ENCODE results near the gene EPB41L2. TPM values are rescaled to one million over a fixed set of nuclear protein-coding genes. Genes with fewer than 3 reads are reported as not detected.
A peak's percentile ranks its signal among the peaks of the same experiment; 100 is the strongest.

Gene EPB41L2
- total and polyA plus RNA-seq, 2 experiments from 2014 or later, result 23.2 to 31.3 TPM

GRCh38 chr6:130997061-130997753 is 65.8 kb downstream of the EPB41L2 start:
- peak overlapping the region; percentile 67 for H3K4me2 ChIP-seq (ENCODE audit: unreplicated experiment)
- in situ Hi-C loops (cut with MboI), result no loop called here
- DNase-seq, result peak; percentile 31
- no peaks in the 10 kb centered on the region for H3K36me3 ChIP-seq (ENCODE audit: low read depth)
- H3K27ac ChIP-seq, result no peak overlapping the region
- no peak for TF ChIP-seq EZH2phosphoT487 (IDR thresholded peaks at IDR 0.05; ENCODE audit: insufficient read depth, low read depth)
- no peak for TF ChIP-seq EZH2 (IDR thresholded peaks at IDR 0.05; ENCODE audit: insufficient read depth, poor library complexity, severe bottlenecking)
- H3K4me1 ChIP-seq (ENCODE audit: insufficient read depth), result peaks cover 18% of the 10 kb centered on the region
- H3K9me3 ChIP-seq (ENCODE audit: low read depth), result no peaks in the 10 kb centered on the region
- H3F3A ChIP-seq (ENCODE audit: insufficient read depth), result peaks cover 9% of the 10 kb centered on the region
- H3K79me2 ChIP-seq (ENCODE audit: insufficient read depth), result peaks cover 72% of the 10 kb centered on the region
- no peak overlapping the region for H3K9ac ChIP-seq
- WGBS, 2 experiments (ENCODE audit: low coverage in 1 of 2, low lambda C conversion rate in 2 of 2, missing lambda C conversion rate in 2 of 2), result 81 to 85% methylated on average over 6 of the region's 6 CpGs
- no peaks in the 10 kb centered on the region for H3K9me2 ChIP-seq (ENCODE audit: insufficient read depth)
- H3K27me3 ChIP-seq (replicated peaks; ENCODE audit: insufficient read depth), result no peaks in the 10 kb centered on the region
- H4K20me1 ChIP-seq (ENCODE audit: insufficient read depth), result no peaks in the 10 kb centered on the region
- no peak overlapping the region for H2AFZ ChIP-seq
- peak overlapping the region; percentile 39; the same call in 1 of the 2 replicates for H3K4me3 ChIP-seq

DNA sequence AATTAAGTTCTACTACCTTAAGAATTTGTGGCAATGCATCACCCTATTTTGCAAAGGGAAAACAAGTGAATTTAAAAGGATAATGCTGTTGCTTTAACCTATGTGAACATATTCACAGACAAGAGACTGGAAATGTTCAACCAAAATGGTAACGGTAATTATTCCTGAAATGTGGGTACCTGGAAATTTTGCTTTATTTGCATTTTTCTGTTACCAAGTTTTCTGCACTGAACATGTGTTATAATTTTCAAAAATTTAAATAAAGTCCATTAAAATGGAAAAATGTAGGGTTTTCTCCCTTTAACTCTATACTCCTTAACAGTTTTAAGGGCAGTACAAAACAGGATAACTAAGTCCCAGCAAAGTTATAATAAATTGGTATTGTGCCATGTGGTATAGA is 66.4 kb downstream of the EPB41L2 start:
- DNase-seq, result no peak
- H3K9me2 ChIP-seq (ENCODE audit: insufficient read depth), result no peaks in the 10 kb centered on the region
- no peak overlapping the region for H3K9ac ChIP-seq
- H3K27me3 ChIP-seq (replicated peaks; ENCODE audit: insufficient read depth), result no peaks in the 10 kb centered on the region
- H3K9me3 ChIP-seq (ENCODE audit: low read depth), result no peaks in the 10 kb centered on the region
- H3K27ac ChIP-seq, result no peak overlapping the region
- H3K4me2 ChIP-seq (ENCODE audit: unreplicated experiment), result peak overlapping the region; percentile 67
- H3K79me2 ChIP-seq (ENCODE audit: insufficient read depth), result peaks cover 72% of the 10 kb centered on the region
- no peaks in the 10 kb centered on the region for H4K20me1 ChIP-seq (ENCODE audit: insufficient read depth)
- H3F3A ChIP-seq (ENCODE audit: insufficient read depth), result peaks cover 9% of the 10 kb centered on the region
- 98 to 100% methylated on average over 1 of the region's 1 CpG for WGBS, 2 experiments (ENCODE audit: low coverage in 1 of 2, low lambda C conversion rate in 2 of 2, missing lambda C conversion rate in 2 of 2)
- H3K4me3 ChIP-seq, result peak overlapping the region; percentile 39; the same call in 1 of the 2 replicates
- no peak for TF ChIP-seq EZH2phosphoT487 (IDR thresholded peaks at IDR 0.05; ENCODE audit: insufficient read depth, low read depth)
- no peak for TF ChIP-seq EZH2 (IDR thresholded peaks at IDR 0.05; ENCODE audit: insufficient read depth, poor library complexity, severe bottlenecking)
- H3K4me1 ChIP-seq (ENCODE audit: insufficient read depth), result peaks cover 18% of the 10 kb centered on the region
- no peaks in the 10 kb centered on the region for H3K36me3 ChIP-seq (ENCODE audit: low read depth)
- H2AFZ ChIP-seq, result no peak overlapping the region
- in situ Hi-C loops (cut with MboI), result no loop called here

DNA sequence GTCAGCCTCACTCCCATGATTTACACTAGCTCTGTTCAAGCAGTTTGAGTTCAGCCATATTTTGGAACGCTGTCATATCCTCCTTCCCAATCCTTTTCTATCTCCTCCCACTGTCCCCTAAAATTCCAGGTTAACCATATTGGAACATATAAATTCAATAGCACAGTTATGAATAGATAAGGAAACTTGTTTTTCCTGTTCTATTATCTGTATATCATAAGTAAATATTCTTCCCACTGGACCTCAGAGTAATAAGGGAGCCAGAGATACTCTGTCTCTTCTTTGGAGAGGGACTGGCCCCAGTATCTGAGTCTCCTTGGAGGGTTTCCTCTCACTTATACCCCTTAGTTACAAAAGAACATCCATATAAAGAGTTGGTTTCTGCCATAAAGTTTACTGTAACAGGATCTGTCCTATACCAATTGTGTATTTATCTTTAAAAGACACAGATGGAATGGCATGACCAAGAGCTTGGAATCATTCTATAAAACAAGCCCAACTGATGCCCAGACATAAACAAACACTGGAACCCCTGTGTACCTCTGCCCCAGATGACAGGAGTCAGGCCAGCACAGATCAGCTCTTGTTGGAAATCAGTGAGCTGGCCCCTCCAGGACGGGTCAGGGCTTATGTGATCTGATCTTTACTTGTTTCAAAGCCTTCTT is 67.1 kb downstream of the EPB41L2 start:
- Histone ChIP-seq H3K9me2 (ENCODE audit: insufficient read depth) (no peaks in the 10 kb centered on the region), H3K27me3 (replicated peaks; ENCODE audit: insufficient read depth) (no peaks in the 10 kb centered on the region), H3K9ac (no peak overlapping the region), H3K79me2 (ENCODE audit: insufficient read depth) (peaks cover 71% of the 10 kb centered on the region), H3K27ac (no peak overlapping the region), H3F3A (ENCODE audit: insufficient read depth) (peaks cover 9% of the 10 kb centered on the region), H3K9me3 (ENCODE audit: low read depth) (no peaks in the 10 kb centered on the region), H2AFZ (no peak overlapping the region), H4K20me1 (ENCODE audit: insufficient read depth) (no peaks in the 10 kb centered on the region), H3K4me2 (ENCODE audit: unreplicated experiment) (no peak overlapping the region), H3K36me3 (ENCODE audit: low read depth) (no peaks in the 10 kb centered on the region), H3K4me3 (no peak overlapping the region), H3K4me1 (ENCODE audit: insufficient read depth) (peaks cover 18% of the 10 kb centered on the region)
- TF ChIP-seq EZH2 (IDR thresholded peaks at IDR 0.05; ENCODE audit: insufficient read depth, poor library complexity, severe bottlenecking), result no peak
- TF ChIP-seq EZH2phosphoT487 (IDR thresholded peaks at IDR 0.05; ENCODE audit: insufficient read depth, low read depth), result no peak
- in situ Hi-C loops (cut with MboI), result no loop called here
- WGBS, 2 experiments (ENCODE audit: low coverage in 1 of 2, low lambda C conversion rate in 2 of 2, missing lambda C conversion rate in 2 of 2), result 95 to 97% methylated on average over 2 of the region's 2 CpGs
- no peak for DNase-seq

GRCh38 chr6:130994319-130995097 is 68.5 kb downstream of the EPB41L2 start:
- Histone ChIP-seq H3K4me2 (ENCODE audit: unreplicated experiment) (no peak overlapping the region), H3K79me2 (ENCODE audit: insufficient read depth) (peaks cover 57% of the 10 kb centered on the region), H3K27ac (no peak overlapping the region), H3K9me2 (ENCODE audit: insufficient read depth) (no peaks in the 10 kb centered on the region), H3K36me3 (ENCODE audit: low read depth) (no peaks in the 10 kb centered on the region), H3K9ac (no peak overlapping the region), H2AFZ (no peak overlapping the region), H3F3A (ENCODE audit: insufficient read depth) (peaks cover 9% of the 10 kb centered on the region), H3K9me3 (ENCODE audit: low read depth) (no peaks in the 10 kb centered on the region), H3K4me3 (no peak overlapping the region), H3K27me3 (replicated peaks; ENCODE audit: insufficient read depth) (no peaks in the 10 kb centered on the region), H3K4me1 (ENCODE audit: insufficient read depth) (peaks cover 18% of the 10 kb centered on the region), H4K20me1 (ENCODE audit: insufficient read depth) (no peaks in the 10 kb centered on the region)
- in situ Hi-C loops (cut with MboI), result no loop called here
- 97 to 98% methylated on average over 10 of the region's 10 CpGs for WGBS, 2 experiments (ENCODE audit: low coverage in 1 of 2, low lambda C conversion rate in 2 of 2, missing lambda C conversion rate in 2 of 2)
- DNase-seq, result no peak
- TF ChIP-seq EZH2 (IDR thresholded peaks at IDR 0.05; ENCODE audit: insufficient read depth, poor library complexity, severe bottlenecking) (no peak), EZH2phosphoT487 (IDR thresholded peaks at IDR 0.05; ENCODE audit: insufficient read depth, low read depth) (no peak)
